Hepatocyte (in vitro differentiated cells): Measurements from ENCODE around the gene NR2E1. TPM values are rescaled to one million over a fixed set of nuclear protein-coding genes. Genes with fewer than 3 reads are reported as not detected.

Source experiments
- DNase-seq: peaks from one replicate; pipeline ENCODE4 v3.0.0-alpha.2; 2016; ENCODE audit warnings: low spot score
- H2AFZ ChIP-seq: fragments of 200-600 bp; sonication (generic); 2 replicates; pipeline ENCODE4 v1.6.0; 2016; ENCODE audit warnings: antibody characterized with exemption, mild to moderate bottlenecking
- H3K27ac ChIP-seq: fragments of 200-600 bp; sonication (generic); 2 replicates; pipeline ENCODE4 v1.5.1; 2016; ENCODE audit warnings: mild to moderate bottlenecking
- H3K27me3 ChIP-seq: fragments of 200-600 bp; sonication (generic); 2 replicates; pipeline ENCODE4 v1.6.1; 2016
- H3K36me3 ChIP-seq: fragments of 200-600 bp; sonication (generic); replicated peaks from 2 replicates; pipeline ENCODE4 v1.5.1; 2016; ENCODE audit warnings: low read depth; ENCODE audit not compliant: insufficient read depth
- H3K4me1 ChIP-seq: fragments of 200-600 bp; sonication (generic); 2 replicates; pipeline ENCODE4 v1.5.1; 2016; ENCODE audit warnings: mild to moderate bottlenecking, moderate library complexity; ENCODE audit not compliant: insufficient read depth
- H3K4me2 ChIP-seq: fragments of 200-600 bp; sonication (generic); 2 replicates; pipeline ENCODE4 v1.6.0; 2016
- H3K4me3 ChIP-seq: fragments of 200-600 bp; sonication (generic); 2 replicates; pipeline ENCODE4 v1.5.1; 2016; ENCODE audit warnings: mild to moderate bottlenecking
- H3K79me2 ChIP-seq: fragments of 200-600 bp; sonication (generic); 2 replicates; pipeline ENCODE4 v1.6.0; 2017; ENCODE audit warnings: mild to moderate bottlenecking
- H3K9me2 ChIP-seq: fragments of 200-600 bp; sonication (generic); replicated peaks from 2 replicates; pipeline ENCODE4 v1.6.0; 2017; ENCODE audit warnings: mild to moderate bottlenecking; ENCODE audit not compliant: insufficient read depth
- H3K9me3 ChIP-seq: fragments of 200-600 bp; sonication (generic); 2 replicates; pipeline ENCODE4 v1.5.1; 2016; ENCODE audit warnings: low read depth, mild to moderate bottlenecking
- H4K20me1 ChIP-seq: fragments of 200-600 bp; sonication (generic); 2 replicates; pipeline ENCODE4 v1.6.0; 2016; ENCODE audit warnings: mild to moderate bottlenecking; ENCODE audit not compliant: insufficient read depth, poor library complexity, severe bottlenecking
- EZH2 ChIP-seq: fragments of 200-600 bp; sonication (generic); IDR thresholded peaks from 2 replicates; pipeline ENCODE4 v1.6.1; 2016; ENCODE audit warnings: antibody characterized with exemption, mild to moderate bottlenecking, borderline replicate concordance
- EZH2phosphoT487 ChIP-seq: fragments of 200-600 bp; sonication (generic); IDR thresholded peaks from one replicate; pipeline ENCODE4 v1.6.1; 2018; ENCODE audit warnings: antibody characterized with exemption, mild to moderate bottlenecking, low read depth, moderate library complexity; ENCODE audit not compliant: unreplicated experiment, severe bottlenecking
- WGBS: methylation state at CpG from one replicate; pipeline ENCODE4 v1.1.6; 2016; ENCODE audit warnings: low lambda C conversion rate; ENCODE audit errors: missing lambda C conversion rate; 5-methylcytosine and 5-hydroxymethylcytosine counted together
- polyA plus RNA-seq: library from polyadenylated mRNA; unstranded; fragments of >200 nt; fragmentation: Nextera tagmentation; extraction: Ambion mirVana; gene quantifications from 2 replicates; pipeline ENCODE4 v1.2.1, GENCODE V29; 2016
- total RNA-seq: library from RNA; depleted of rRNA; stranded (reverse); fragments of >200 nt; gene quantifications from 2 replicates; pipeline ENCODE4 v1.2.3, GENCODE V29; 2014
- TF ChIP-seq, protein P1 (sequence below): fragments of 200-600 bp; sonication (generic); IDR thresholded peaks from 2 replicates; pipeline ENCODE4 v1.5.1; 2016; ENCODE audit warnings: antibody characterized with exemption, mild to moderate bottlenecking; ENCODE audit not compliant: poor library complexity

Gene NR2E1
- total and polyA plus RNA-seq, 2 experiments from 2014 or later = not detected

DNA sequence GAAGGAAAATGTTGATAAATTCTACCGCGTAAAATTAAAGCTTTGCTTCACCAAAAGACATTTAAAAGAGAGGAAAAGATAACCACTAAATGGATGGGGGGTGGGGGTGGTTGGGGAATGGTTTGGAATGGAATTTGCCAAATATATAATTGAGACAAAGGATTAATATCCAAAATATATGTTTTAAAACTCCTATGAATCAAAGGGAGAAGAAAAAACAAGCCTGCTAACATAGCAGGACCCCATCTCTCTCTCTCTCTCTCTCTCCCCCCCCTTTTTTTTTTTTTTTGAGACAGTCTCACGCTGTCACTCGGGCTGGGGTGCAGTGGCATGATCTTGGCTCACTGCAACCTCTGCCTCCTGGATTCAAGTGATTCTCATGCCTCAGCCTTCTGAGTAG is 13.4 kb upstream of the NR2E1 start:
- peaks cover 96% of the 10 kb centered on the region for H3K27me3 ChIP-seq
- H3K36me3 ChIP-seq = no peaks in the 10 kb centered on the region
- H3K27ac ChIP-seq = no peak overlapping the region
- H3K4me2 ChIP-seq = no peak overlapping the region
- H3K4me1 ChIP-seq = peaks cover 8% of the 10 kb centered on the region
- WGBS = 82% methylated on average over 4 of the region's 4 CpGs
- no peak overlapping the region for H2AFZ ChIP-seq
- H3K9me2 ChIP-seq = no peaks in the 10 kb centered on the region
- DNase-seq = no peak
- no peaks in the 10 kb centered on the region for H3K9me3 ChIP-seq
- no peaks in the 10 kb centered on the region for H4K20me1 ChIP-seq
- no peaks in the 10 kb centered on the region for H3K79me2 ChIP-seq
- no peak overlapping the region for H3K4me3 ChIP-seq
- TF ChIP-seq, protein P1, sequence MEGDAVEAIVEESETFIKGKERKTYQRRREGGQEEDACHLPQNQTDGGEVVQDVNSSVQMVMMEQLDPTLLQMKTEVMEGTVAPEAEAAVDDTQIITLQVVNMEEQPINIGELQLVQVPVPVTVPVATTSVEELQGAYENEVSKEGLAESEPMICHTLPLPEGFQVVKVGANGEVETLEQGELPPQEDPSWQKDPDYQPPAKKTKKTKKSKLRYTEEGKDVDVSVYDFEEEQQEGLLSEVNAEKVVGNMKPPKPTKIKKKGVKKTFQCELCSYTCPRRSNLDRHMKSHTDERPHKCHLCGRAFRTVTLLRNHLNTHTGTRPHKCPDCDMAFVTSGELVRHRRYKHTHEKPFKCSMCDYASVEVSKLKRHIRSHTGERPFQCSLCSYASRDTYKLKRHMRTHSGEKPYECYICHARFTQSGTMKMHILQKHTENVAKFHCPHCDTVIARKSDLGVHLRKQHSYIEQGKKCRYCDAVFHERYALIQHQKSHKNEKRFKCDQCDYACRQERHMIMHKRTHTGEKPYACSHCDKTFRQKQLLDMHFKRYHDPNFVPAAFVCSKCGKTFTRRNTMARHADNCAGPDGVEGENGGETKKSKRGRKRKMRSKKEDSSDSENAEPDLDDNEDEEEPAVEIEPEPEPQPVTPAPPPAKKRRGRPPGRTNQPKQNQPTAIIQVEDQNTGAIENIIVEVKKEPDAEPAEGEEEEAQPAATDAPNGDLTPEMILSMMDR = no peak
- TF ChIP-seq EZH2phosphoT487 = no peak
- TF ChIP-seq EZH2 = no peak

DNA sequence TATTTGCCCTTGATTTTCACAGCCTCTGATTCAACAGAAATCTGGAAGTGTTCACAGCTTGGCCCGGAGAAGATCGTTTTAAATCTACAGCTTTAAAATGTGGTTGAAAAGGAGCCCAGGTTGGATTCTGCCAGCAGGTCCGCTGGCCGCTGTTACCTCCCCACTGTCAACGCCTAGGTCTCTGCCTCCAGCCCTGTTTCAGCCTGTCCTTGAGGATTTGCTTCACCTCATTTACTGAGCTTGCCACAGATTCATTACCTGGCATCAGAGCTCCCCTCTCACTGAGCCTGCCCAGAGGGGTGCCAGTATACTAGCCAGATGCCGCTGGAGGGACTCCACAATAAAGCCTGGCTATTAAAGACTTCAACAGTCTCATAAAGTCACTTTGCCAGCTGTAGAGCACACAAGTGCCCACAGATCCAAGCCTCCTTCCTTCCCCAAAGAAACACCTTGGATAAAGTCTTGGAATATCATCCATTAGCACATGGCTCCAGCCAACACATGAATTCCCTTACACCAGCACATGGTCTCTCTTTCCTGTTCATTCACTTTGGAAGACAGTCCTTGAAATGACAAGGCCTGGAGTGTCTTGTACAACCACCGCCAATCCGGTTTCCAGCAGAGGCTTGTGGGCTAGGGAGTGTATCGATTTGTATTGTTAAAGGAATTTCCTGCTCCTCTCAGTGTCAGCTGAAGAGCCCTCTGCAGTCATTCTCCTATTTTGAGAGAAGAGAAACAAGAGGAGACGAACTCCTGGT is 9.5 kb upstream of the NR2E1 start:
- peaks cover 98% of the 10 kb centered on the region for H3K27me3 ChIP-seq
- no peak overlapping the region for H3K27ac ChIP-seq
- no peak overlapping the region for H2AFZ ChIP-seq
- H3K36me3 ChIP-seq = no peaks in the 10 kb centered on the region
- no peaks in the 10 kb centered on the region for H4K20me1 ChIP-seq
- TF ChIP-seq EZH2phosphoT487 = no peak
- TF ChIP-seq EZH2 = no peak
- TF ChIP-seq, protein P1 = no peak
- H3K4me3 ChIP-seq = no peak overlapping the region
- 10% methylated on average over 10 of the region's 10 CpGs for WGBS
- no peak overlapping the region for H3K4me2 ChIP-seq
- H3K9me3 ChIP-seq = no peaks in the 10 kb centered on the region
- H3K79me2 ChIP-seq = no peaks in the 10 kb centered on the region
- no peak for DNase-seq
- peaks cover 16% of the 10 kb centered on the region for H3K4me1 ChIP-seq
- H3K9me2 ChIP-seq = no peaks in the 10 kb centered on the region

DNA sequence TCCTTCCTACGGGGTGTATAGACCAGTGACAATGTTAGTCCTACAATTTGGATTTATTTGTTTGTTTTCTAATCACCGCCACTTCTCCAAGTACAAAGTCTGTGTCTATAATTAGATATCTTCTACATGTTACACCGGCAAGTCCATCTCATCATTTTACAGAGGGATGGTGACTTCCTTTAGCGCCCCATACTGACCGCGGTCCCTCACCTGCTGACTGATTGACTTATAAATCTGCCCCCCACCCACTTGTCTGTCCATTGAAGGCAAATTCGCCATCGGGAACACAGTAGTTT is 8.9 kb upstream of the NR2E1 start:
- Histone ChIP-seq H4K20me1 (no peaks in the 10 kb centered on the region), H3K27me3 (peaks cover 98% of the 10 kb centered on the region), H3K9me3 (no peaks in the 10 kb centered on the region), H3K79me2 (no peaks in the 10 kb centered on the region), H3K9me2 (no peaks in the 10 kb centered on the region), H3K27ac (no peak overlapping the region), H3K4me2 (peak overlapping the region; percentile 74), H3K36me3 (no peaks in the 10 kb centered on the region), H2AFZ (peak overlapping the region; percentile 78), H3K4me3 (no peak overlapping the region), H3K4me1 (peaks cover 16% of the 10 kb centered on the region)
- DNase-seq = no peak
- TF ChIP-seq EZH2 (no peak), EZH2phosphoT487 (no peak)
- TF ChIP-seq, protein P1 = no peak
- 11% methylated on average over 8 of the region's 8 CpGs for WGBS
